Breast epithelium (tissue), 3 donors: ENCODE results near the gene TTI1.

Experiments
- CTCF ChIP-seq, 3 donors: fragments of 450-650 bp; IDR thresholded peaks; one replicate each; pipeline ENCODE4 v1.5.1; 2016 to 2017; ENCODE audit warnings: antibody characterized with exemption in 3 of 3, mild to moderate bottlenecking in 3 of 3, moderate library complexity in 3 of 3
- POLR2A ChIP-seq: fragments of 450-650 bp; IDR thresholded peaks from one replicate; pipeline ENCODE4 v1.6.1; 2016; ENCODE audit warnings: antibody characterized with exemption, mild to moderate bottlenecking, moderate library complexity

DNA sequence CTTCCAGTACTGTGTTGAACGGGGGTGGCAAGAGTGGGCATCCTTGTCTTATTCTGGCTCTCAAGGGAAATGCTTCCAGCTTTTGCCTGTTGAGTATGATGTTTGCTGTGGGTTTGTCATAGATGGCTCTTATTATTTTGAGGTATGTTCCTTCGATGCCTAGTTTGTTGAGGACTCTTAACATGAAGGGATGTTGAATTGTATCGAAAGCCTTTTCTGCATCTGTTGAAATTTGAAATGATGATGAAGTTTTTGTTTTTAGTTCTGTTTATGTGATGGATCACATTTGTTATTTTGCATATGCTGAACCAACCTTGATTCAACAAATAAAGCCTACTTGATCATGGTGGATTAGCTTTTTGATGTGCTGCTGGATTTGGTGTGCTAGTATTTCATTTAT, 48.3 kb upstream of the TTI1 start:
- no peak for TF ChIP-seq CTCF (IDR thresholded peaks at IDR 0.05)
- TF ChIP-seq POLR2A, result no peak
